Memory B cell (primary cell): ENCODE measurements around the gene F11R.
A peak's percentile ranks its signal among the peaks of the same experiment; 100 is the strongest.
"Not testable (repeated sequence)": the region's sequence is repeated elsewhere in the genome, so short reads cannot be mapped to it uniquely, and the experiment has no call there.

Experiments used
- ATAC-seq: fragments of 150-1000 bp; cut with Tn5 transposase; 2 replicates; pipeline ENCODE4 v1.10.0; 2021; ENCODE audit warnings: low read depth, mild to moderate bottlenecking, moderate library complexity
- DNase-seq, 2 donors: peaks; one replicate each; pipeline ENCODE4 v3.0.0; 2022; ENCODE audit warnings: low spot score in 2 of 2
- H3K27ac Mint-ChIP-seq: one replicate; pipeline ENCODE4 v1.8.0; 2022; ENCODE audit warnings: mild to moderate bottlenecking, moderate library complexity, mixed read lengths
- H3K27me3 Mint-ChIP-seq: one replicate; pipeline ENCODE4 v1.8.0; 2022; ENCODE audit warnings: mixed read lengths
- H3K36me3 Mint-ChIP-seq: one replicate; pipeline ENCODE4 v1.8.0; 2022; ENCODE audit warnings: mild to moderate bottlenecking, mixed read lengths
- H3K4me1 Mint-ChIP-seq: one replicate; pipeline ENCODE4 v1.8.0; 2022; ENCODE audit warnings: mixed read lengths
- H3K4me3 Mint-ChIP-seq: one replicate; pipeline ENCODE4 v1.8.0; 2022; ENCODE audit warnings: mild to moderate bottlenecking, moderate library complexity, mixed read lengths
- H3K9me3 Mint-ChIP-seq: one replicate; pipeline ENCODE4 v1.8.0; 2022; ENCODE audit warnings: mixed read lengths

Gene F11R

GRCh38 chr1:160953030-160953429 lies 67.9 kb downstream of the F11R start:
- ATAC-seq, result no peak
- Mint-ChIP-seq H3K4me3 (no peak overlapping the region), H3K27ac (no peak overlapping the region), H3K27me3 (no peaks in the 10 kb centered on the region), H3K4me1 (peaks cover 8% of the 10 kb centered on the region), H3K36me3 (no peaks in the 10 kb centered on the region), H3K9me3 (no peaks in the 10 kb centered on the region)
- DNase-seq, result no peak

GRCh38 chr1:160952129-160952510 lies 68.8 kb downstream of the F11R start:
- H3K27ac Mint-ChIP-seq, result no peak overlapping the region
- no peaks in the 10 kb centered on the region for H3K36me3 Mint-ChIP-seq
- DNase-seq, result no peak
- no peaks in the 10 kb centered on the region for H3K9me3 Mint-ChIP-seq
- ATAC-seq, result no peak
- no peaks in the 10 kb centered on the region for H3K27me3 Mint-ChIP-seq
- H3K4me3 Mint-ChIP-seq, result no peak overlapping the region
- peaks cover 8% of the 10 kb centered on the region for H3K4me1 Mint-ChIP-seq

GRCh38 chr1:160951443-160952128 lies 69.4 kb downstream of the F11R start:
- no peak overlapping the region for H3K4me3 Mint-ChIP-seq
- H3K36me3 Mint-ChIP-seq, result no peaks in the 10 kb centered on the region
- peaks cover 8% of the 10 kb centered on the region for H3K4me1 Mint-ChIP-seq
- H3K9me3 Mint-ChIP-seq, result no peaks in the 10 kb centered on the region
- DNase-seq (peak; percentile 60 to 73), ATAC-seq (peak; percentile 91)
- H3K27ac Mint-ChIP-seq, result no peak overlapping the region
- H3K27me3 Mint-ChIP-seq, result peaks cover 2% of the 10 kb centered on the region

GRCh38 chr1:160950657-160951056 lies 70.3 kb downstream of the F11R start:
- Mint-ChIP-seq H3K36me3 (no peaks in the 10 kb centered on the region), H3K27ac (no peak overlapping the region), H3K4me1 (peaks cover 8% of the 10 kb centered on the region), H3K9me3 (no peaks in the 10 kb centered on the region), H3K27me3 (peaks cover 2% of the 10 kb centered on the region), H3K4me3 (no peak overlapping the region)
- ATAC-seq, result no peak
- no peak for DNase-seq

- peaks cover 2% of the 10 kb centered on the region for H3K27me3 Mint-ChIP-seq
- ATAC-seq (no peak), DNase-seq (no peak)
- H3K9me3 Mint-ChIP-seq, result no peaks in the 10 kb centered on the region
- H3K4me3 Mint-ChIP-seq, result no peak overlapping the region
- no peak overlapping the region for H3K27ac Mint-ChIP-seq
- H3K4me1 Mint-ChIP-seq, result peaks cover 8% of the 10 kb centered on the region
- H3K36me3 Mint-ChIP-seq, result no peaks in the 10 kb centered on the region
Observed at GRCh38 chr1:160949881-160950280, 71.1 kb downstream of the F11R start.

GRCh38 chr1:160949216-160949880 lies 71.6 kb downstream of the F11R start:
- not testable (repeated sequence) for H3K9me3 Mint-ChIP-seq, H3K36me3 Mint-ChIP-seq, H3K4me1 Mint-ChIP-seq, H3K27me3 Mint-ChIP-seq, ATAC-seq, H3K4me3 Mint-ChIP-seq, H3K27ac Mint-ChIP-seq, DNase-seq

- not testable (repeated sequence) for H3K36me3 Mint-ChIP-seq, H3K4me1 Mint-ChIP-seq, H3K4me3 Mint-ChIP-seq, H3K27me3 Mint-ChIP-seq, ATAC-seq, DNase-seq, H3K9me3 Mint-ChIP-seq, H3K27ac Mint-ChIP-seq
Observed at GRCh38 chr1:160947174-160947759, 73.7 kb downstream of the F11R start.

- not testable (repeated sequence) for H3K27ac Mint-ChIP-seq, H3K4me3 Mint-ChIP-seq, H3K4me1 Mint-ChIP-seq, H3K36me3 Mint-ChIP-seq, ATAC-seq, H3K9me3 Mint-ChIP-seq, DNase-seq, H3K27me3 Mint-ChIP-seq
Observed at GRCh38 chr1:160945881-160946280, 75.1 kb downstream of the F11R start.
